ENCODE results near the gene STC2.
"Not testable (repeated sequence)": the region's sequence is repeated elsewhere in the genome, so short reads cannot be mapped to it uniquely, and the experiment has no call there.

STC2 gene

GRCh38 chr5:173288632-173289031, 39.6 kb downstream of the STC2 start:
- no peak overlapping the region for H3K27ac ChIP-seq
- no peaks in the 10 kb centered on the region for H4K20me1 ChIP-seq
- peaks cover 8% of the 10 kb centered on the region; the same call in 1 of the 2 replicates for H3K9me3 ChIP-seq
- H3K9ac ChIP-seq, result no peak overlapping the region
- TF ChIP-seq Cebpa-rat (IDR thresholded peaks at IDR 0.05), result no peak
- H3K27me3 ChIP-seq, result peaks cover 40% of the 10 kb centered on the region
- no peak overlapping the region for H3K4me3 ChIP-seq
- peaks cover 21% of the 10 kb centered on the region for H3K4me1 ChIP-seq
- H3K36me3 ChIP-seq, result no peaks in the 10 kb centered on the region
- no peak overlapping the region for H3K4me2 ChIP-seq

- Histone ChIP-seq H3K27me3 (peaks cover 46% of the 10 kb centered on the region), H3K4me2 (peak overlapping the region; percentile 43), H3K4me3 (no peak overlapping the region), H3K36me3 (no peaks in the 10 kb centered on the region), H3K4me1 (peaks cover 24% of the 10 kb centered on the region), H3K9me3 (peaks cover 8% of the 10 kb centered on the region; the same call in 1 of the 2 replicates), H3K9ac (no peak overlapping the region), H4K20me1 (no peaks in the 10 kb centered on the region), H3K27ac (no peak overlapping the region)
- no peak for TF ChIP-seq Cebpa-rat (IDR thresholded peaks at IDR 0.05)
These were observed 41.1 kb downstream of the STC2 start for GRCh38 chr5:173287086-173287485.

GRCh38 chr5:173284343-173284958, 43.8 kb downstream of the STC2 start:
- H3K36me3 ChIP-seq, H4K20me1 ChIP-seq, H3K9me3 ChIP-seq, H3K4me2 ChIP-seq, H3K4me3 ChIP-seq, H3K27ac ChIP-seq, H3K9ac ChIP-seq: not testable (repeated sequence)
- Histone ChIP-seq H3K4me1 (peaks cover 24% of the 10 kb centered on the region), H3K27me3 (peaks cover 22% of the 10 kb centered on the region)

DNA sequence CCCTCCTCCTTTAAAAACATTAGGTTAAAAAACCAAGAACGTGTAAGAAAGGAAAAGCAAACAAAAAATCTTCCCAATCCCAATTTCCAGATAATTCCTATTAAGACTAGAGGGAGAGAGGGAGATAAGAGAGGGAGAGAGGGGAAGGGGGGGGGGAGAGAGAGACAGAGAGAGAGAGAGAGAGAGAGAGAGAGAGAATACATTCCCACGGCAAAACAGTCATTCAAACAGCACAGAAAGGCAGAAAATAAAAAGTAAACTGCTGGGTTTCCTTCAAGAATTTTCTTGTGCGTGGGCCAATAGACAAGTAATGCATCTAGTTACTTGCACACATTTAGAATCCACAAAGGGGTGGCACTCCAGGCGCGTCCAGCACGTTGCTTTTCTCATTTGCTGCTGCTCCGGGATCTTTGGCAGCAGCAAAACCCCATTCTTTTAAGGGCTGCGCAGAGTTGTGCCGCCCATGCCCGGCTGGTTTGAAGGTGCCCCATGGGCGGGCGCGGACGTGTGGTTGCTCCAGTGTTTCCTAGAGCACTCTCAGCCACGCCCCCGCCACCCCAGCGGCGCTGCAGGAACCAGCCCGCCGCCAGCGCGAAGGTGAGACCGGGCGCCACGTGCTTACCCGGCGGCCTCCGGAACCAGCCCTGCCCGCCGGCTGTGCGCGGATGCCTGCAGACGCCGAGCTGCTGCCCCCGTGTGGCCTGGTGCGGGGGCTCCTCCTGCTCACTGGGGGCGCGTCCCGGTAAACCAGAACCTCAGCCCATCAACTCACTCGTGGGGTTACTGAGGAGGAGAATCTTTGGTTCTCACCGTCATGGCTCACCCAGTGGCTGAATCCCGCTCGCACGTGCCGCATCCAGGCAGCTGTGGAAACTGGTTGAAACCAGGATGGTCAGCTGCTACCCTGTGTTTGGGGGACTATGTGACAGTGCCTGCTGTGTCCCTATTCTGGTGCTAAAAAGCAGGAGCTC, 44.6 kb downstream of the STC2 start:
- no peaks in the 10 kb centered on the region for H4K20me1 ChIP-seq
- TF ChIP-seq Cebpa-rat (IDR thresholded peaks at IDR 0.05), result no peak
- peak overlapping the region; percentile 70 for H3K4me2 ChIP-seq
- H3K27me3 ChIP-seq, result peaks cover 17% of the 10 kb centered on the region
- H3K27ac ChIP-seq, result no peak overlapping the region
- no peaks in the 10 kb centered on the region for H3K36me3 ChIP-seq
- H3K4me3 ChIP-seq, result peak overlapping the region; percentile 44
- peaks cover 8% of the 10 kb centered on the region; the same call in 1 of the 2 replicates for H3K9me3 ChIP-seq
- peaks cover 24% of the 10 kb centered on the region for H3K4me1 ChIP-seq
- H3K9ac ChIP-seq, result no peak overlapping the region

- Histone ChIP-seq H3K27me3 (peaks cover 16% of the 10 kb centered on the region), H3K4me3 (no peak overlapping the region), H4K20me1 (no peaks in the 10 kb centered on the region), H3K9ac (no peak overlapping the region), H3K4me1 (peaks cover 23% of the 10 kb centered on the region), H3K9me3 (peaks cover 8% of the 10 kb centered on the region; the same call in 1 of the 2 replicates), H3K27ac (no peak overlapping the region), H3K4me2 (no peak overlapping the region), H3K36me3 (no peaks in the 10 kb centered on the region)
- no peak for TF ChIP-seq Cebpa-rat (IDR thresholded peaks at IDR 0.05)
These were observed 45.3 kb downstream of the STC2 start for GRCh38 chr5:173282916-173283315.

GRCh38 chr5:173281910-173282309, 46.3 kb downstream of the STC2 start:
- H3K27me3 ChIP-seq, result peaks cover 16% of the 10 kb centered on the region
- H3K9me3 ChIP-seq, result peaks cover 8% of the 10 kb centered on the region; the same call in 1 of the 2 replicates
- no peak for TF ChIP-seq Cebpa-rat (IDR thresholded peaks at IDR 0.05)
- H3K4me3 ChIP-seq, result no peak overlapping the region
- no peak overlapping the region for H3K4me2 ChIP-seq
- no peaks in the 10 kb centered on the region for H3K36me3 ChIP-seq
- no peak overlapping the region for H3K27ac ChIP-seq
- H4K20me1 ChIP-seq, result no peaks in the 10 kb centered on the region
- peaks cover 13% of the 10 kb centered on the region for H3K4me1 ChIP-seq
- H3K9ac ChIP-seq, result no peak overlapping the region

GRCh38 chr5:173279166-173279565, 49.0 kb downstream of the STC2 start:
- Histone ChIP-seq H3K27me3 (peaks cover 15% of the 10 kb centered on the region), H3K36me3 (no peaks in the 10 kb centered on the region), H3K9ac (no peak overlapping the region), H4K20me1 (no peaks in the 10 kb centered on the region), H3K4me2 (no peak overlapping the region), H3K4me3 (no peak overlapping the region), H3K9me3 (0 out of 2 replicates have a peak, but pooled peaks cover 3% of the 10 kb centered on the region), H3K4me1 (peaks cover 8% of the 10 kb centered on the region; the same call in 1 of the 2 replicates), H3K27ac (no peak overlapping the region)
- no peak for TF ChIP-seq Cebpa-rat (IDR thresholded peaks at IDR 0.05)

DNA sequence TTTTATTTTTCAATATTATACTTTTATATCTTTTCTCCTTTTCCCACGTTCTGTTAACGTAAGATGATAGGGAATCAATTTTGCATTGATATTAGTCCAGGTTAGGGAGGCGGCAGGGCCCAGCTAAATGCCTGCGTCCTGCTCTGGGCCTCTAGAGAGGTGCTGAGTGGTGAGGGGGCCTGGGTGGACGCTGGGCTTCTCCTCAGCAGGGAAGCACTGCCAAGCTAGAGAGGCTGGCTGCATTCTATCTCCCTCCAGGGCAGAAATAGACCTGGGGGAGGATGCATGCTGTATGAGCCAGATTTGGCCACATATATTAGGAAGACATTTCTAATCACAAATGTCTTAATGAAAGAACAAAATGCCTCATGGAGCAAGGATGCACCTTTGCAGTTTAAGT, 49.6 kb downstream of the STC2 start:
- Histone ChIP-seq H3K27me3 (peaks cover 10% of the 10 kb centered on the region), H3K36me3 (no peaks in the 10 kb centered on the region), H3K4me3 (no peak overlapping the region), H4K20me1 (no peaks in the 10 kb centered on the region), H3K9me3 (no peaks in the 10 kb centered on the region), H3K4me2 (no peak overlapping the region), H3K9ac (no peak overlapping the region), H3K27ac (no peak overlapping the region), H3K4me1 (peaks cover 3% of the 10 kb centered on the region; the same call in 1 of the 2 replicates)
- no peak for TF ChIP-seq Cebpa-rat (IDR thresholded peaks at IDR 0.05)

GRCh38 chr5:173278172-173278571, 50.0 kb downstream of the STC2 start:
- H3K4me2 ChIP-seq, result no peak overlapping the region
- H3K4me1 ChIP-seq, result no peaks in the 10 kb centered on the region
- H3K4me3 ChIP-seq, result no peak overlapping the region
- no peaks in the 10 kb centered on the region for H3K36me3 ChIP-seq
- no peaks in the 10 kb centered on the region for H4K20me1 ChIP-seq
- peaks cover 6% of the 10 kb centered on the region for H3K27me3 ChIP-seq
- H3K27ac ChIP-seq, result no peak overlapping the region
- H3K9me3 ChIP-seq, result no peaks in the 10 kb centered on the region
- TF ChIP-seq Cebpa-rat (IDR thresholded peaks at IDR 0.05), result no peak
- no peak overlapping the region for H3K9ac ChIP-seq

DNA sequence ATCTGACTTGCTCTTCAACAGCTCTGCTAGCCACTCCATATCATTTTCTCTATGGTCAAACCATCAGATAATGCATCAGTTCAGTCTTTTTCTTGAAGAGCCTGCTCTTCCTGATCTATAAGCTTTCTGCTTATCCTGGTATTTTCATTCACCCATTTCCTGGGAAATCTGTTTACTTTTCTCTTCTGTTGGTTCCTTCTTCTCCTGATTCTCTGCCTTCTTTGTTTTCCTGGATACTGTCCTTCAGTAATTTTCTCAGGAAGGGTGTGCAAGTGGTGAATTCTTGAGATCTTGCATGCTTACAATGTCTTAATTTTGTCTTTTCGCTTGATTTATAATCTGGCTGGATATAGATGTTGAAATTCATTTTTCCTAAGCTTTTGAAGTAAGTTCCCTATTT, 53.4 kb downstream of the STC2 start:
- no peak overlapping the region for H3K9ac ChIP-seq
- H4K20me1 ChIP-seq, result no peaks in the 10 kb centered on the region
- no peak overlapping the region for H3K4me3 ChIP-seq
- H3K27me3 ChIP-seq, result no peaks in the 10 kb centered on the region
- H3K9me3 ChIP-seq, result no peaks in the 10 kb centered on the region
- no peak overlapping the region for H3K27ac ChIP-seq
- H3K36me3 ChIP-seq, result no peaks in the 10 kb centered on the region
- TF ChIP-seq Cebpa-rat (IDR thresholded peaks at IDR 0.05), result no peak
- H3K4me2 ChIP-seq, result no peak overlapping the region
- peaks cover 8% of the 10 kb centered on the region; the same call in 1 of the 2 replicates for H3K4me1 ChIP-seq
